ENCODE data around the gene MORC1. TPM values are rescaled to one million over a fixed set of nuclear protein-coding genes. Genes with fewer than 3 reads are reported as not detected.

MORC1 gene
- total RNA-seq, 1 donor from 2014 or later: not detected

DNA sequence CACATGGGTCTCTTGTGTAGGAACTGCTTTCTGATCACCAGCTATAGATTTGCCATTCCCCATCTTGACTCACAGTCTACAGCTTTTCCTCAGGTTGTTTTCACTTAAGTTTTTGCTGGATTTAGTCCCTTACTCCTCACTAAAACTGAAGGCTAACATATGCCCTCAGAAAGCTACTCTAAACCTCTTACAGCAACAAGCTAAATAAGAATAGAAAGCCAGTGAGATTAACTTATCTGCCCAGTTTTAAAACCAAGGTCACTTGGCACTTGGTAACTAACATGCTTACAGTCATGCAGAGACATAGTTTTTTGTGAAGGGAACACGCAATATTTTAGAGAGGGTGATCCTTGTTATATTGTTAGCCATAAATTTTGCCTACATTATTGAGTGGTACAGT lies 164.2 kb downstream of the MORC1 start, which contains the start of gene GUCA1C:
Gene GUCA1C (minus strand): TSS at position 180 of the 400 bp plus-strand sequence. CDS start 117 bp downstream, at position 63.
- DNase-seq (ENCODE audit: low spot score) (no peak), ATAC-seq (no peak)
- intact Hi-C loops (cut with DNase I): no loop called here

DNA sequence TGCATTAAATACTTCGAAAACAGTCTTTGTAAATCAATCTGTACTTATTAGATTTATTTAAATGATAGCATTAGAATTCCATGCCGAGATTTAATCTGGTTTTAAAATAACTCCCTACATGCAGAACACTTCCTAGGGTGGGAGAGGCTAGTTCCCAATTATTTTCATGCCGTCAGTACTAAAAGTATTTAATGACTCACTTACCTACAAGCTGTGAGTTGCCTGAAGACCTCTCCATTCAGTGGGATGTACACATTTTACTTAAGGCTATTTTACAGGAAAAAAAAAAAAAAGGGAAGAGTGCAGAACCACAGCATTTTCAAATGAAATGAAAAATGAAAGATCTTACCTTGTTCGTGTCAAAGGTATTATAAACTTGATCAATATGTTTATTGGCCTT lies 164.7 kb downstream of the MORC1 start:
- ATAC-seq: no peak
- intact Hi-C loops (cut with DNase I): no loop called here

DNA sequence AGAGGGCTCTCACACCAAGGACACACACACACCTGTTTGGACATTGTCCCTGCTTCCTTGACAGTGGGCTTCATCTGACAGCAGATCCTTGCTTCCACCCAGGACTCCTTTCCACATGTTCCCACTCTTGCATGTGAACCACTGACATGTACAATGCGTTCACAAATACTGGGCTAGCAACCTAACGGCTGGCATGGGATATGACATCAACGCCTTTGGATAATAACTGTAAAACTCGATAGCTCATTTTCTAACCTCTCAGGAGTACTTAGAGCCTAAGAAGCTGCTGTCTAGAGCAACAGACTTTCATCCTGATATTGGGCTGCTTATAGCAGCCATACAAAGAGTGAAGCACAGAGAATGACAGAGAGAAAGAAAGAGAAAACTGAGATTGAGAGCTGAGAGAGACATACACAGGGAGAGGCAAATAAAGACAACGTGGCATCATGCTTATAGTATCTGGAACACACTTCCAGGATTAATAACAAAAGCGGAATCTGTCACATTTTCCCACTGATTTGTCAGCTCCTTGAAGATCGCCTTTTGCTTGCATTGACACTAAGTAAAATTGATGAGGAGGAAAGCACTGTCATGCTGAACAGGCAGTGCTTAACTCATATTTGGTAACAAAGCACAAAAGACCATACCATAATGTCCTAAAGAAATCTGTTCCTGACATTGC lies 166.0 kb downstream of the MORC1 start:
- intact Hi-C loops (cut with DNase I): no loop called here
- no peak for ATAC-seq
- no peak for DNase-seq (ENCODE audit: low spot score)

More for the DNA sequence above, 164.7 kb downstream of the MORC1 start:
- DNase-seq (ENCODE audit: low spot score): no peak

GRCh38 chr3:108947855-108948254 lies 170.1 kb downstream of the MORC1 start:
- intact Hi-C loops (cut with DNase I): no loop called here
- DNase-seq (ENCODE audit: low spot score) (no peak), ATAC-seq (no peak)

DNA sequence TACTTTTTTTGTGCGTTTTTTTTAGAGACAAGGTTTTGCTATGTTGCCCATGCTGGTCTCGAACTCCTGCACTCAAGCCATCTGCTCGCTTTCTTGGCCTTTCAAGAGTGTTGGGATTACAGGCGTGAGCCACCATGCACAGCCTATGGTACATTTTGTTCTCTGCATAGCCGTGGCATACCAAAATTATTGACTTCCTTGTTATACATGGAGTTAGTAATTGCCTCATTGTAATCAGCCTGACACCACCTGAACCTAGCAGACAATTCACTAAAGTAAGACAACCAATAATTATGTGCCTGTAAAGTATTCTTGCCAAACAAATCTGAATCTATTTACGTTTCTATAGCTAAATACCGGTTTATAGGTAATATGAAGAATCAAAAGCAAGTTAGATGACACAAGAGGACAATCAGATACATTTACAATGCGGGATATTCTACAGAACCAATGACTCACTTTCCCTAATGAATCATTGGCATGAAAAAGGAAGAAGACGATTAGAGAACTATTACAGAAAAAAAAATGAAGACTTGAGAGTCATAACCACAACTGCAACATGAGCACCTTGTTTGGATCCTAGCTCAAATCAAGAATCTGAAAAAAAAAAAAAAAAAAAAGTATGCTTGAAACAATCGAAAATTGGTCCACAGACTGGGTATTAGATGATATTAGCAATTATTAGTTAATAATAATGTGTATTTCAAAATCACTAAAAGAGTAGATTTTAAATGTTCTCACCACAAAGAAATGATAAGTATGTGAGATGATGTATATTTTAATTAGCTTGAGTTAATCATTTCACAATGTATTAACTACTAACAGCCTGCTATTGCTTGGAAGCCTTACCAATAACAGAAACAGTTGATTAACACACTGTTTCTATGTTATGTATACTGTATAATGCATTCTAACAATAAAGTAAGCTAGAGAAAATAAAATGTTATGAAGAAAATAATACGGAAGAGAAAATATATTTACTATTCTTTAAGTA lies 171.3 kb downstream of the MORC1 start:
- intact Hi-C loops (cut with DNase I): no loop called here
- DNase-seq (ENCODE audit: low spot score): no peak
- no peak for ATAC-seq

GRCh38 chr3:108940568-108941263 lies 177.2 kb downstream of the MORC1 start:
- no peak for DNase-seq (ENCODE audit: low spot score)
- no peak for ATAC-seq
- intact Hi-C loops (cut with DNase I): no loop called here

GRCh38 chr3:108940166-108940565 lies 177.8 kb downstream of the MORC1 start:
- no peak for DNase-seq (ENCODE audit: low spot score)
- intact Hi-C loops (cut with DNase I): no loop called here
- ATAC-seq: no peak

DNA sequence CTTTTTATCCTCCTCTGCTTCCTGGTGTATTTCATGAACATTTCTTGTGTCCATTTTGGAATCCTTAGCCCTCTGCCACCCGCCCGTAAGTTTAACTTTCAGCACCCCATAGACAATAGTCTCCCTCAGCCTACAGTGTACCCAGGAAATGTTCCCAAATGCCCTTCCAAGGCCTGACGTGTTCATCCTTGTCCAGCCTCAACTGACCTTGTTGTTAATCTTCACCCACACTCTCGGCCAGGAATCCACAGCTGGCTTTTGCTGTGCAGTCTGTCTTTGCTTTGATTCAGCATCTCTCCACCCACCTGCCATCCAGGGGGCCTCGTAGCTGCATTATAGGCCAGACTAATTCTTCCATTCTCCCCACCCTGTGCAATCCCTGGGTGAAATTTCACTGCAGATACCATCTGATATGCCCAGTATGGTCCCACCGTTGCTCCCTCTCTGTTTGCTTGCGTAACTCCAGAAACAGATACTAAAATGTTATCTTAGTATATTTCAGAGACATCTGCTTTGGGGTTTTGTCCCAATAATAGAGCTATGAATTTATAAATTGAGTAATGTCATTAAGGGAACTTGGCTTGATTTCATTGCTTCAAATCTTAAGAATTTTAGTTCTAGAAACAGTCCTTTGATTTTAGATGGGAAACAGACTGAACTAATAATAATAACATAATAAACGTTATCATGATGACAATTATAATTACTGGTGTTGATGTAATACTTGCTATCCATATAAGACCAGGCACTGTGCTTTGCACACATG lies 180.8 kb downstream of the MORC1 start:
- ATAC-seq: peak; percentile 26
- intact Hi-C loops (cut with DNase I): no loop called here
- DNase-seq (ENCODE audit: low spot score): no peak

DNA sequence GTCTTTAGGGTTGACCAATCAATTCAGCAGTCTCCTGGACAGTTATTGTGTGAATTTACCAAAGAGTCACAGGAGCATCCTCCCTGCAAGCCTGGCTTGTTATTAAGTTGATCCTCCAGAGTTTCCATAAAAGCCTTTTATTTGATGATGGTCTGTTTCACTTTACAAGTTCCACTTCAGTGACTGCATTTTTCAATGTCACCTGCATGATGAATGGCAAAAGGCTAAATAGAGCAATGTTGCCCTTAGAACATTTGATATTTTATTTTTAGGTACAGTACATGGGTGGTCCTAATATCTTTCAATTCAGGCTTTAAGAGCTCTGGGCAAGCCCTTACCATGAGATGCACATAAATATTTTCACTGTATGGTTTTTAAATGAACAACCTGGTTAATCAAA lies 186.9 kb downstream of the MORC1 start:
- no peak for DNase-seq (ENCODE audit: low spot score)
- intact Hi-C loops (cut with DNase I): no loop called here
- no peak for ATAC-seq

DNA sequence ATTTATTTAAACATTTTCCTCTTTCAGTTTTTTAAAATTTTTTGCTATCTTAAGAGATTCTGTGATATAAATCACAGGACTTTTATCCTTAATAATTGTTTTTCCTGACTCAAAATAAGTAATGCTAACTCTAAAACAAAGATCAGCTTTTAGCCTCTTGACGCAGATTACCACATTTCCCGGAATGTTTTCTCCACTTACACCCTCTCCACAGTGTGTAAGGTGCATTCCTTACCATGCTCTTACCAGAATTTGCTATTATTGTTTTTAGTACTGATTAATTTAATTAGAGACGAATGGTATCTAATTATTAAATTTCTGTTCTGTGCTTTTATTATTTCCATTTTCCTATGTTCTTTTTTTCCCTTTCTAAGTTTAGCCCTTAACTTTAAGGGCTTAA lies 199.1 kb downstream of the MORC1 start:
- DNase-seq (ENCODE audit: low spot score): no peak
- no peak for ATAC-seq
- intact Hi-C loops (cut with DNase I): no loop called here

GRCh38 chr3:108914774-108915641 lies 202.9 kb downstream of the MORC1 start:
- no peak for DNase-seq (ENCODE audit: low spot score)
- intact Hi-C loops (cut with DNase I): no loop called here
- peak; percentile 53 for ATAC-seq

DNA sequence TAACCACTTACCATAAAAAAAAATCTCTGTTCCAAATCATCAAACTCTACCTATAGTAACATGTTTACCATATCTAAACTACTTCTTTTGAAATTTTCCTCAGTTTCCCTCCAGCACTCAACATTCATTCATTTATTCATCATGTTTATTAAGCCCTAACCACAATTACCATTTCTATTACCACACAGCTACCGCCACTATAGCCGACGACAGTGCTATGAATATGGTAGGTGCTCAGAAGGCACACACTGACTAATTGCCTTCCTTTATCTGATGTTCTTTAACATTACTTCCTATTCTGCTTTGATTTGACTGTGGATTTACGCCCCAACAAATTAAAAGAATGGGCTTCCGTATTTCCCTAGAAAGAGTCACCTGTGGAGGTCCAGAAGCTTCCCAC lies 208.1 kb downstream of the MORC1 start:
- DNase-seq (ENCODE audit: low spot score) (no peak), ATAC-seq (no peak)
- intact Hi-C loops (cut with DNase I): no loop called here

Other genes with a start within 250 kb of the MORC1 start
- gene GUCA1C, start 164.3 kb downstream of the MORC1 start, total RNA-seq: not detected
- not detected for gene C3orf85, start 18.6 kb upstream of the MORC1 start, total RNA-seq
- gene DPPA2, start 198.4 kb upstream of the MORC1 start, total RNA-seq: not detected
- gene DPPA4, start 219.4 kb upstream of the MORC1 start, total RNA-seq: not detected